Right lobe of liver (tissue), 4 donors: ENCODE results near the gene TGM2.

ENCODE experiments used
- POLR2A ChIP-seq: fragments of 450-650 bp; IDR thresholded peaks from one replicate; pipeline ENCODE4 v1.6.1; 2017; ENCODE audit warnings: antibody characterized with exemption, mild to moderate bottlenecking
- TF ChIP-seq, protein P1 (sequence below), 4 donors: fragments of 200-600 bp in 3 of 4; fragments of 450-650 bp in 1 of 4; IDR thresholded peaks; one replicate each; pipeline versions ENCODE4 v1.5.1 to v1.8.0; 2016 to 2022; ENCODE audit warnings: antibody characterized with exemption in 4 of 4, mild to moderate bottlenecking in 2 of 4
- donor health status: DM: no; HTN: no; CAD: no.
- donor health status: DM: no; HTN: no; CAD: no.
- donor health status: DM: no; HTN: yes; CAD: no.

DNA sequence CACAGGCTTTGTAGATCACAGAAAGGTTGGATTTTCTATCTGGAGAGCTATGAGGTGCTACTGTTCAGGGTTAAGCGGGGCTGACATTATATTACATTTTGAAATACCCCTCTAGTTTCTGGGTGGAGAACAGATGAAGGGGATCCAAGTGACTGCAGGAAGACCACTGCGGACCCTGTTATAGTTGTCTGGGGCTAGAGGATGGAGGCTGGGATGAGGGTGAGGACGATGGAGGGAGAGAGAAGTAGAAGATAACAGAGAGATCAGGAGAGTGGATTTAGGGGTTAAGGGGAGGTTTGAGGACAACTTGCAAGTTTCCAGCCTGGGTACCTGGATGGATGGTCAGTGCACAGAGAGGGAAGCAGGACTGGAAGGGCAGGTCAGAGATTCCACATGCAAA is 43.5 kb upstream of the TGM2 start:
- TF ChIP-seq, protein P1, sequence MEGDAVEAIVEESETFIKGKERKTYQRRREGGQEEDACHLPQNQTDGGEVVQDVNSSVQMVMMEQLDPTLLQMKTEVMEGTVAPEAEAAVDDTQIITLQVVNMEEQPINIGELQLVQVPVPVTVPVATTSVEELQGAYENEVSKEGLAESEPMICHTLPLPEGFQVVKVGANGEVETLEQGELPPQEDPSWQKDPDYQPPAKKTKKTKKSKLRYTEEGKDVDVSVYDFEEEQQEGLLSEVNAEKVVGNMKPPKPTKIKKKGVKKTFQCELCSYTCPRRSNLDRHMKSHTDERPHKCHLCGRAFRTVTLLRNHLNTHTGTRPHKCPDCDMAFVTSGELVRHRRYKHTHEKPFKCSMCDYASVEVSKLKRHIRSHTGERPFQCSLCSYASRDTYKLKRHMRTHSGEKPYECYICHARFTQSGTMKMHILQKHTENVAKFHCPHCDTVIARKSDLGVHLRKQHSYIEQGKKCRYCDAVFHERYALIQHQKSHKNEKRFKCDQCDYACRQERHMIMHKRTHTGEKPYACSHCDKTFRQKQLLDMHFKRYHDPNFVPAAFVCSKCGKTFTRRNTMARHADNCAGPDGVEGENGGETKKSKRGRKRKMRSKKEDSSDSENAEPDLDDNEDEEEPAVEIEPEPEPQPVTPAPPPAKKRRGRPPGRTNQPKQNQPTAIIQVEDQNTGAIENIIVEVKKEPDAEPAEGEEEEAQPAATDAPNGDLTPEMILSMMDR (IDR thresholded peaks at IDR 0.05): no peak
- TF ChIP-seq POLR2A: no peak
